GM19193 (cell line): Measurements from ENCODE around the gene MRPL42.
A peak's percentile ranks its signal among the peaks of the same experiment; 100 is the strongest.

Experiments
- POLR2A ChIP-seq: IDR thresholded peaks from 4 replicates; pipeline ENCODE4 v1.6.1; 2011; ENCODE audit not compliant: insufficient read depth, insufficient read length; ENCODE audit errors: extremely low read depth

Gene MRPL42

GRCh38 chr12:93467351-93468007 lies at the start of gene MRPL42:
MRPL42 (plus strand) TSS chr12:93467514; CDS start chr12:93469286, 1,772 bp downstream.
- TF ChIP-seq POLR2A, result peak; percentile 92

DNA sequence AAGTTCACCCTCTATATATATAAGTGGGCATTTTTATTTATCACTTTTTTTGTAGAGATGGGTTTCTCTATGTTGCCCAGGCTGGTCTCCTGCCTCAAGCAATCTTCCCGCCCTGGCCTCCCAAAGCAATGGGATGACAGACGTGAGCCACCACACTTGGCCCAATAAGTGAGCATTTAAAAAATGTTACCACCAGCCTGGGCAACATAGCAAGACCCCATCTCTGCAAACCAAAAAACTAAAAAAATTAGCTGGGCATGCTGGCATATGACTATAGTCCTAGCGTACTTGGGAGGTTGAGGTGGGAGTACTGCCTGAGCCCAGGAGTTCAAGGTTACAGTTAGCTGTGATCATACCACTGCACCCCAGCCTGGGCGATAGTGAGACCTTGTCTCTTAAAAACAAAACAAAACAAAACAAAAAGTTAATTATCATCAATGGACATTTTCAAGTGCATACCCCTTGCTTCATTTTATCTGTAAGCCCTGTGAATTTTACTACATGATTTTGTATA lies 49.3 kb upstream of the MRPL42 start:
- no peak for TF ChIP-seq POLR2A

DNA sequence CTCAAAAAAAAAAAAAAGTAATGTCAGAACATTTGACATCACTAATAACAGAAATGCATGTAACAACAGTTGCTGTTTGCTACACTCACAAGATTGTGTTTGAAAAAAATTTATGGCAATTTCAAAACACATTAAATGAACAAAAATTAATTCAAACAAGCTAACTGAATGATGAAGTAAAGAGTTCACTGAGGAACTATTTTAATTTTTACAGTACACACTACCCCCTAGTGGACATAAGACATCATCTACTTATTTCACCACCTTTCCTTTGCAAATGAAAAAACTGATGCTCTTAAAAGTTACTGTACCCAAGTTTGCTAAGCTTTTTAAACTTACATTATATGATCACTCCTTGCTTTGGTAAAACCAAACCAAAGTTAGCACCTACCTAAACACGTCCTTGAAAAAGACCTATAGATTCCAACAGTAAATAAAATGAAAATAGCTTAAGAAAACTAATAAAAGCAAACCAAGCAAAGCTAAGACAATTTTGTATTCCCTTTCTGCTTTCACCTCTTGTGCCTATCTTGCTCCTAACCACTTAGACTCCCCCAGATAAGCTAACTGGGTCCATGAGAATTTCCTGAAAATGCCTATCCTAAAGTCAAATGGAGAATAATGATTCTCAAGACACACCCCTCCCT lies 47.8 kb upstream of the MRPL42 start:
- TF ChIP-seq POLR2A, result no peak

- TF ChIP-seq POLR2A, result no peak
These were observed 45.3 kb upstream of the MRPL42 start for GRCh38 chr12:93422050-93422449.

GRCh38 chr12:93425736-93426411 lies 41.4 kb upstream of the MRPL42 start:
- TF ChIP-seq POLR2A, result no peak

- TF ChIP-seq POLR2A, result no peak
These were observed 40.9 kb upstream of the MRPL42 start for GRCh38 chr12:93426412-93426805.

- no peak for TF ChIP-seq POLR2A
These were observed 39.3 kb upstream of the MRPL42 start for GRCh38 chr12:93427779-93428564.

DNA sequence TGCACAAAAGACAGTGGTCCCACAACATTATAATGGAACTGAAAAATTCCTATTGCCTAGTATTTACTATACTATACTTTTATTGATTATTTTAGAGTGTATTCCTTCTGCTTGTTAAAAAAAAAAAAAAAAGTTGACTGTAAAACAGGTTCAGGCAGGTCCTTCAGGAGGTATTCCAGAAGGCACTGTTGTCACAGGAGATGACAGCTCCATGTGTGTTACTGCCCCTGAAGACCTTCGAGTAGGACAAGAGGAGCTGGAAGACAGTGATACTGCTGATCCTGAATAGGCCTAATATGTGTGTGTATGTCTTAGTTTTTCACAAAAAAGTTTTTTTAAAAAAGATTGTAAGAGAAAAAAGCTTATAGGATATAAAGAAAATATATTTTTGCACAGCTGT lies 37.9 kb upstream of the MRPL42 start:
- no peak for TF ChIP-seq POLR2A

DNA sequence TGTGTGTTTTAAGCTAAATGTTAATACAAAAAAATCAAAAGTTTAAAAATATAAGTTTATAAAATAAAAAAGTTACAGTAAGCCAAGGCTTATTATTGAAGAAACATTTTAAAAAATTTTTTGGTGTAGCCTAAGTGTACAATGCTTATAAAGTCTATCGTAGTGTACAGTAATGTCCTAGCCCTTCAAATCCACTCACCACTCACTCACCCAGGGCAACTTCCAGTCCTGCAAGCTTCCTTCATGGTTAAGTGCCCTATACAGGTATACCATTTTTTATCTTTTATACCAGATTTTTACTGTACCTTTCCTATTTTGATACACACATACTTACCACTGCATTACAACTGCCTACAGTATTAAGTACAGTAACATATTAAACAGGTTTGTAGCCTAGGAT lies 37.5 kb upstream of the MRPL42 start:
- no peak for TF ChIP-seq POLR2A

DNA sequence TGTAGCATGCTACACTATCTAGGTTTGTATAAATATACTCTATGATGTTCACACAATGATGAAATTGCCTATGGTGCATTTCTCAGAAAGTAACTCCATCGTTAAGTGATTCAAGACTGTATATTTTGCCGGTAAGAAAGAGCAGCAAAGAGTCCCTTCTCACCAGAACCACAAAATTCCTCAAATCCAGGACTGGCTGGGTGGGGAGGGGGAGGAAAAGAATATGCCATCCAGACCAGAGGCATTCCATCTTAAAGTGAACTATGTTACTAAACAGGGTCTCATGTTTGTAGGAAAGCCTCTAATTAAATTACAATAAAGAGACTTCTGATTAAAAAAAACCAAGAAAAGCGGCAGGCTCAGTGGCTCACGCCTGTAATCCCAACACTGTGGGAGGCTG lies 37.0 kb upstream of the MRPL42 start:
- TF ChIP-seq POLR2A, result no peak

GRCh38 chr12:93434256-93434865 lies 33.0 kb upstream of the MRPL42 start:
- TF ChIP-seq POLR2A, result no peak

DNA sequence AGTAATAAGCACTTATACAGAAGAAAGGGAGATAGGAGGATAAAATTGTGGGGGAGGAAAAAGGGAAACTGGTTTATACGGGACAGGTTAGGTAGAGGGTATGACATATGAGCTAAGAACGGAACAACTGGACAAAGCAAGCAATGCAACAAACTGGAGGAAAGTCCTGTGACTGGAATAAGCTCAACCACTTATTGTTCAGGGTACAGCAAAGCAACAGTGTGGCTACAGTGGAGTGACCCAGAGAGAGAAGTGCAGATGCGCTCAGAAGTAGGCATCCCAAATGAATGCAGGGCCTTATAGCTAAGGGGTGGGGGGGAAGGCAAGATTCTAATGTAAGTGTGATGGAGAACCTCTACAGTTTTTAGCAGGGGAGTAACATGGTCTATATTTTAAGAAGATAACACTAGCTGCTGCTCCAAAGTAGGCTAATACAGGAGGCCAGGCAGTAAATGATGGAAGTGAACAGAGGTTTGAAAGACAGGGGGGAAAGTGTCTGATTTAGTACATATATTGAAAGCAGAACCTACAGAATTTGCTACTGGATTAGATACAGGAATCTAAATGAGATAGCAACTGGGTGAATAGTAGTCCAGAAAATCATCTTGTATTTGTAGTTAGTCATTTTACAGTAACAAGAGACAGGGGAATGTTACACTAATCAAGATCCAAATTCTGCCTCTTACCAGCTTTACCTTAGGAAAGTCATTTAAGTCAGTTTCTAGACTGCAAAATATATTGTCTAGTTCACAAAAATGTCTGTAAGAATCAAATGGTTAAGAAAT lies 28.9 kb upstream of the MRPL42 start:
- TF ChIP-seq POLR2A, result no peak

GRCh38 chr12:93440043-93440835 lies 27.1 kb upstream of the MRPL42 start:
- no peak for TF ChIP-seq POLR2A
